H9 (cell line): ENCODE measurements around the gene KIF16B. TPM values are rescaled to one million over a fixed set of nuclear protein-coding genes. Genes with fewer than 3 reads are reported as not detected.
A peak's percentile ranks its signal among the peaks of the same experiment; 100 is the strongest.

Source experiments
- DNase-seq: peaks from one replicate; pipeline ENCODE4 v3.0.0-alpha.2; 2017
- H2AFZ ChIP-seq: one replicate; pipeline ENCODE4 v1.6.1; 2013; ENCODE audit warnings: mild to moderate bottlenecking, low read length, control low read depth, moderate library complexity
- H2AK5ac ChIP-seq: 2 replicates; pipeline ENCODE4 v1.6.1; 2013; ENCODE audit warnings: low read length, control low read depth, mixed read lengths; ENCODE audit not compliant: insufficient read length
- H2BK120ac ChIP-seq: one replicate; pipeline ENCODE4 v1.6.1; 2013; ENCODE audit warnings: low read depth, mild to moderate bottlenecking, low read length, control low read depth, inconsistent platforms; ENCODE audit not compliant: poor library complexity, severe bottlenecking
- H2BK12ac ChIP-seq: 2 replicates; pipeline ENCODE4 v1.6.1; 2013; ENCODE audit warnings: low read length, control low read depth, mixed read lengths, low read depth; ENCODE audit not compliant: insufficient read length
- H2BK15ac ChIP-seq: 2 replicates; pipeline ENCODE4 v1.6.1; 2013; ENCODE audit warnings: low read depth, low read length, control low read depth
- H2BK20ac ChIP-seq: one replicate; pipeline ENCODE4 v1.6.1; 2013; ENCODE audit warnings: low read depth, mild to moderate bottlenecking, low read length, control low read depth, inconsistent platforms; ENCODE audit not compliant: poor library complexity, severe bottlenecking
- H2BK5ac ChIP-seq: 2 replicates; pipeline ENCODE4 v1.6.1; 2013; ENCODE audit warnings: low read length, control low read depth, mixed read lengths; ENCODE audit not compliant: insufficient read length
- H3K14ac ChIP-seq: 2 replicates; pipeline ENCODE4 v1.6.1; 2013; ENCODE audit warnings: low read length, control low read depth; ENCODE audit not compliant: insufficient read depth
- H3K18ac ChIP-seq: 2 replicates; pipeline ENCODE4 v1.6.1; 2013; ENCODE audit warnings: low read depth, mild to moderate bottlenecking, mixed read lengths, low read length, control low read depth; ENCODE audit not compliant: insufficient read length
- H3K23ac ChIP-seq: 2 replicates; pipeline ENCODE4 v1.6.1; 2013; ENCODE audit warnings: low read length, control low read depth, mixed read lengths, low read depth; ENCODE audit not compliant: insufficient read length
- H3K23me2 ChIP-seq: 2 replicates; pipeline ENCODE4 v1.6.1; 2013; ENCODE audit warnings: low read depth, mild to moderate bottlenecking, mixed read lengths, low read length, control low read depth; ENCODE audit not compliant: insufficient read length, poor library complexity, severe bottlenecking
- H3K27ac ChIP-seq: 2 replicates; pipeline ENCODE4 v1.5.1; 2013; ENCODE audit warnings: low read length, control low read depth, mixed read lengths, low read depth; ENCODE audit not compliant: insufficient read length
- H3K27me3 ChIP-seq: 2 replicates; pipeline ENCODE4 v1.6.1; 2013; ENCODE audit warnings: low read length, control low read depth, inconsistent platforms; ENCODE audit not compliant: insufficient read depth
- H3K4ac ChIP-seq: 2 replicates; pipeline ENCODE4 v1.6.1; 2013; ENCODE audit warnings: low read depth, mild to moderate bottlenecking, control low read depth, inconsistent platforms, low read length, moderate library complexity
- H3K4me1 ChIP-seq: 2 replicates; pipeline ENCODE4 v1.6.1; 2013; ENCODE audit warnings: low read length, control low read depth, inconsistent platforms; ENCODE audit not compliant: insufficient read depth
- H3K4me2 ChIP-seq: 2 replicates; pipeline ENCODE4 v1.6.1; 2013; ENCODE audit warnings: low read length, control low read depth, mixed read lengths; ENCODE audit not compliant: insufficient read length, insufficient read depth
- H3K56ac ChIP-seq: 2 replicates; pipeline ENCODE4 v1.6.1; 2013; ENCODE audit warnings: low read depth, mild to moderate bottlenecking, mixed read lengths, low read length, control low read depth; ENCODE audit not compliant: insufficient read length
- H3K79me1 ChIP-seq: 2 replicates; pipeline ENCODE4 v1.6.1; 2013; ENCODE audit warnings: low read depth, mild to moderate bottlenecking, moderate library complexity, low read length, control low read depth, inconsistent platforms; ENCODE audit not compliant: insufficient read depth, poor library complexity, severe bottlenecking
- H3K79me2 ChIP-seq: 2 replicates; pipeline ENCODE4 v1.6.1; 2013; ENCODE audit warnings: low read length, control low read depth, inconsistent platforms; ENCODE audit not compliant: insufficient read depth
- H3K9ac ChIP-seq: 2 replicates; pipeline ENCODE4 v1.6.1; 2013; ENCODE audit warnings: low read length, control low read depth, mixed read lengths; ENCODE audit not compliant: insufficient read length; ENCODE audit errors: extremely low read depth
- H3K9me3 ChIP-seq: one replicate; pipeline ENCODE4 v1.6.1; 2013; ENCODE audit warnings: low read depth, low read length, inconsistent platforms; ENCODE audit not compliant: control insufficient read depth
- H3T11ph ChIP-seq: one replicate; pipeline ENCODE4 v1.6.1; 2013; ENCODE audit warnings: mild to moderate bottlenecking, low read length, control low read depth, inconsistent platforms
- H4K20me1 ChIP-seq: one replicate; pipeline ENCODE4 v1.6.1; 2013; ENCODE audit not compliant: control insufficient read depth, insufficient read length, insufficient read depth
- H4K5ac ChIP-seq: 2 replicates; pipeline ENCODE4 v1.6.1; 2013; ENCODE audit warnings: low read depth, mild to moderate bottlenecking, mixed read lengths, low read length, control low read depth; ENCODE audit not compliant: insufficient read length
- H4K8ac ChIP-seq: replicated peaks from 2 replicates; pipeline ENCODE4 v1.6.1; 2013; ENCODE audit warnings: low read length, control low read depth, mixed read lengths, low read depth; ENCODE audit not compliant: insufficient read length
- H4K91ac ChIP-seq: 2 replicates; pipeline ENCODE4 v1.6.1; 2013; ENCODE audit warnings: low read depth, mild to moderate bottlenecking, moderate library complexity, mixed read lengths, low read length, control low read depth; ENCODE audit not compliant: insufficient read length
- H3K27ac Mint-ChIP-seq, 3 experiments: 2 replicates in 2 of 3; 3 replicates in 1 of 3; pipeline ENCODE4 v1.8.0; 2020 to 2021; ENCODE audit warnings: mixed read lengths in 3 of 3, mild to moderate bottlenecking in 1 of 3, moderate library complexity in 1 of 3
- H3K27me3 Mint-ChIP-seq: 2 replicates; pipeline ENCODE4 v1.8.0; 2021; ENCODE audit warnings: low read depth, mild to moderate bottlenecking, moderate library complexity, mixed read lengths
- H3K36me3 Mint-ChIP-seq, 3 experiments: 2 replicates in 2 of 3; 3 replicates in 1 of 3; pipeline ENCODE4 v1.8.0; 2020 to 2021; ENCODE audit warnings: low read depth in 3 of 3, mixed read lengths in 3 of 3; ENCODE audit not compliant: insufficient read depth in 1 of 3
- H3K4me1 Mint-ChIP-seq, 2 experiments: 2 replicates each; pipeline ENCODE4 v1.8.0; 2020; ENCODE audit warnings: mixed read lengths in 2 of 2
- H3K4me3 Mint-ChIP-seq, 2 experiments: 2 replicates in 1 of 2; 3 replicates in 1 of 2; pipeline ENCODE4 v1.8.0; 2020 to 2021; ENCODE audit warnings: mild to moderate bottlenecking in 2 of 2, mixed read lengths in 2 of 2, moderate library complexity in 1 of 2
- H3K9me3 Mint-ChIP-seq, 2 experiments: 2 replicates in 1 of 2; 3 replicates in 1 of 2; pipeline ENCODE4 v1.8.0; 2020; ENCODE audit warnings: mild to moderate bottlenecking in 2 of 2, mixed read lengths in 2 of 2, moderate library complexity in 1 of 2
- CTCF ChIP-seq: fragments of 200-600 bp; sonication (generic); conservative IDR thresholded peaks from 3 replicates; pipeline ENCODE4 v1.8.0; 2021; ENCODE audit warnings: antibody characterized with exemption, mild to moderate bottlenecking
- WGBS: extraction: QIAGEN DNeasy Blood & Tissue Kit; methylation state at CpG from one replicate; pipeline ENCODE4 v1.1.7; 2013; ENCODE audit warnings: missing lambda C conversion rate, low lambda C conversion rate, mixed read lengths; ENCODE audit not compliant: insufficient read length; ENCODE audit errors: extremely low coverage; 5-methylcytosine and 5-hydroxymethylcytosine counted together
- total RNA-seq: library from RNA; stranded (reverse); gene quantifications from 2 replicates; pipeline ENCODE4 v1.2.1, GENCODE V29; 2021

Gene KIF16B
- total RNA-seq, 1 experiment from 2014 or later: 7.4 TPM

GRCh38 chr20:16441546-16442164, 131.6 kb downstream of the KIF16B start:
- no peak overlapping the region for H3K56ac ChIP-seq
- no peaks in the 10 kb centered on the region for H3K27me3 ChIP-seq
- H3K27ac ChIP-seq: no peak overlapping the region
- no peaks in the 10 kb centered on the region for H3K9me3 ChIP-seq
- no peak overlapping the region for H3K4me2 ChIP-seq
- Mint-ChIP-seq H3K9me3 (peaks cover 12 to 15% of the 10 kb centered on the region in 2 experiments), H3K27me3 (no peaks in the 10 kb centered on the region), H3K4me1 (peaks cover 0 to 5% of the 10 kb centered on the region in 2 experiments; a peak in 1 of 4 replicates), H3K4me3 (no peak overlapping the region), H3K27ac (peak overlapping the region in 1 of 3 experiments; percentile 69; a peak in 1 of 7 replicates), H3K36me3 (peaks cover 9 to 19% (median 12%) of the 10 kb centered on the region in 3 experiments; a peak in 6 of 7 replicates)
- H4K5ac ChIP-seq: no peak overlapping the region
- DNase-seq: no peak
- H3K14ac ChIP-seq: no peak overlapping the region
- H3K18ac ChIP-seq: no peak overlapping the region
- no peak overlapping the region for H2BK12ac ChIP-seq
- no peak overlapping the region for H3K23ac ChIP-seq
- no peak overlapping the region for H3K4ac ChIP-seq
- no peak overlapping the region for H2BK20ac ChIP-seq
- no peaks in the 10 kb centered on the region for H4K20me1 ChIP-seq
- H3K79me2 ChIP-seq: no peaks in the 10 kb centered on the region
- H3T11ph ChIP-seq: no peak overlapping the region
- H4K91ac ChIP-seq: no peak overlapping the region
- H3K9ac ChIP-seq: no peak overlapping the region
- no peak overlapping the region for H2BK15ac ChIP-seq
- H2AK5ac ChIP-seq: no peak overlapping the region
- no peaks in the 10 kb centered on the region for H3K23me2 ChIP-seq
- no peak overlapping the region for H2AFZ ChIP-seq
- H2BK120ac ChIP-seq: no peak overlapping the region
- H4K8ac ChIP-seq: no peak overlapping the region
- TF ChIP-seq CTCF: no peak
- no peaks in the 10 kb centered on the region for H3K4me1 ChIP-seq
- H3K79me1 ChIP-seq: no peaks in the 10 kb centered on the region
- no peak overlapping the region for H2BK5ac ChIP-seq
- WGBS: no CpG with 5 or more reads among the region's 2 CpGs
